T follicular helper cell (primary cell): ENCODE measurements around the gene GPC5.
"Not testable (repeated sequence)": the region's sequence is repeated elsewhere in the genome, so short reads cannot be mapped to it uniquely, and the experiment has no call there.

ENCODE experiments used
- DNase-seq: peaks from one replicate; pipeline ENCODE4 v3.0.0-alpha.2; 2020; ENCODE audit warnings: low read depth

The GPC5 gene

DNA sequence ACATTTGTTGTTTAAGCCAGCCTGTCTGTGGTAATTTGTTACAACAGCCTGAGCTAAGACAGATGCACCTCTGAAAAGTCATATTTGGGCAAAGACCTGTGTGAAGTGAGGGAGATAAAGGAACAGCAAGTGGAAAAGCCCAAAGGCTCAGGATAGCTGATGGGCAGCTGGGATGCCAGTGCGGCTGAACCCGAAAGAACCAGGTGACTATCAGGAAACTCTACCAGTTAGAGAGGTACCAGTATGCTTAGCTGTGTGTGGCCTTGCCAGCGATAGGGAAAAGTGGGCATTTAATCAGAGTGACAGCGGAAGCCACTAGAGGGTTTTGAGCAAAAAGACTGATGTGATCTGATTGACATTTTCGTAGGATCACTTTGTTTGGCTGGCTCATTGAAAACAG, 1063.4 kb downstream of the GPC5 start:
- no peak for DNase-seq

DNA sequence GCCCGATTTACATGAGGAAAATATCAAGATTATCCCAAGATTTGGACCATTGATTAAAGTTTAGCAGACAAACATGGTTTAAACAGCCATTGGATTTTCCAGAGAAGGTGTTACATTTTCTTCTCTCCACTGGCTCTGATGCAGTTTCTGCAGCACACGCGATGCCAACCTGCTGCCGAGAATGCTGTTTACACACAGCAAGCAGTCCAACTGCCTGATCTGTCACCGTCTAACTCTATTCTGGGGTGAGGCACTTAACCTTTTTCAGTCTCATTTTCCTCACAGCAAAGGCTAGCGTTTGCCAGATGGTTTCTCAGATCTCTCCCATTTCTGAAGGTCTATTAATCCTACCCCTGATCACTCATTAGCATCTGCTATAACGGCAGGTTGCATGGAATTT, 1064.7 kb downstream of the GPC5 start:
- DNase-seq, result no peak

DNA sequence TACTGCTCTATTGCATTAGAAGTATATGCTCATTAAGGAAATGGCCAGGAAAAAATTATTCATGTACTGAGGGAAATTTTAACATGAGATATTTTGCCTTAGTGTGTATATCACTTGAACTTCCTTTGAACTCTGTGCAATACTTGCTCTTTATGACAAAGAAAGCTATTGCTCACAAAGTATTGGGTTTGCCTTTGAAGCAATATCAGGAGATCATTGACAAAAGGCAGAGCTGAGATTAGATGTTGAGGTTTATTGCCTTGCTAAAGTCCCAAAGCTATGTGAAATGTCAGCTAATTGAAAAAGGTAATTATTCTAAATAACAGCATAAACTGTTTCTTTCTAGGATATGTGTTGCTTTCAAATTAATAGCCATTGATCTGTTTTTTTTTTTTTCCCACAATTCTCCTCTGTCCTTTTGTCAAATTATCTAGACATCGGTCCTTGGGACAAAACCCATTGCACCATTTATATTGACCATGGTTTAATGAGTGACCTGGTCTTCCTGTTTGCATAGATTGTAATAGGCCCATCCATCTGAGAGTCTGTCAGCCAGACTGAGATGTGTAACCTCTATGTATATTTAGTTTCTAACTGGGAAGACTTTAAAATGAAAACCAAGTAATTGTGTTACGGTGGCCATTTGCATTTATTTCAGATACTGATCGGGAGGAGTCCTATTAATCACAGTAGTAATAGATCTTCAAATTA, 1075.5 kb downstream of the GPC5 start:
- DNase-seq, result no peak

- DNase-seq, result no peak
Measured at GRCh38 chr13:92480387-92480786, 1082.0 kb downstream of the GPC5 start.

DNA sequence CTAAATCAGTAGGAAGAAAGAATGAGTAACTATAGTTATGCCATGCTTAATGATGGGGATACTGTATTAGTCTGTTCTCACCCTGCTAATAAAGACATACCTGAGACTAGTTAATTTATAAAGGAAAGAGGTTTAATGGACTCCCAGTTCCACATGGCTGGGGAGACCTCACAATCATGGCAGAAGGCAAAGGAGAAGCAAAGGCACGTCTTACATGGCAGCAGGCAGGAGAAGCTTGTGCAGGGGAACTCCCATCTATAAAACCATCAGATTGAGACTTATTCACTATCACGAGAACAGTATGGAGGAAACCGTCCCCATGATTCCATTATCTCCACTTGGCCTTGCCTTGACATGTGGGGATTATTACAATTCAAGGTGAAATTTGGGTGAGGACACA, 1084.4 kb downstream of the GPC5 start:
- DNase-seq, result not testable (repeated sequence)

GRCh38 chr13:92483894-92484293, 1085.5 kb downstream of the GPC5 start:
- DNase-seq, result no peak

- no peak for DNase-seq
Measured at GRCh38 chr13:92487238-92487637, 1088.8 kb downstream of the GPC5 start.

DNA sequence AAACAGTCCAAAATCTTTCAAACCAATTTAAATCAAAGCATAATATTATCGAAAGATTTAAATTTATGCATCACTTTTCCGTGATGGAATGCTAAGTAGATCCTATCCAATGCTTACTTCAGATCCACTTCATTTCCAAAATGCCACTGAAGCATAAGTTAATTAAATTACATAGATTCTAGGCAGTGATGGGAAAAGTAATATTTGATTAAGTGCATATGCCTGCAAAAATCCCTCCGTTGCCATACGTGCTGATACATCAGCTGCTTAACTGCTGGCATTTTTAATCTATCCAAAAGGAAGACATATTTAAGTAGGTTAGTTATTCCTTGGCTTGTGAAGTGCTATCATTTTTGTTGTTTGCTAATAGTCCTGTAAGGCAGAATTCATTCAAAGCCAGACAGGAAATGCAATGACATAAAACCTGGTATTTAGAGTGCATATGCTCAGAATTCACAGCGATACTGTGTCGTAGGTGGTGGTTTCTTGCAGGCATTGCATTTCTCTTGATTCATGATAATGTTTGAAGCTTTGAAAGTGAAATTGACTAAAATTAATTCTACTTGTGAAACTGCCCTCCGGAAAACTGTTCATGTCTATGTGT, 1089.9 kb downstream of the GPC5 start:
- no peak for DNase-seq

GRCh38 chr13:92491839-92492238, 1093.4 kb downstream of the GPC5 start:
- no peak for DNase-seq

- no peak for DNase-seq
Measured at GRCh38 chr13:92494915-92495314, 1096.5 kb downstream of the GPC5 start.

DNA sequence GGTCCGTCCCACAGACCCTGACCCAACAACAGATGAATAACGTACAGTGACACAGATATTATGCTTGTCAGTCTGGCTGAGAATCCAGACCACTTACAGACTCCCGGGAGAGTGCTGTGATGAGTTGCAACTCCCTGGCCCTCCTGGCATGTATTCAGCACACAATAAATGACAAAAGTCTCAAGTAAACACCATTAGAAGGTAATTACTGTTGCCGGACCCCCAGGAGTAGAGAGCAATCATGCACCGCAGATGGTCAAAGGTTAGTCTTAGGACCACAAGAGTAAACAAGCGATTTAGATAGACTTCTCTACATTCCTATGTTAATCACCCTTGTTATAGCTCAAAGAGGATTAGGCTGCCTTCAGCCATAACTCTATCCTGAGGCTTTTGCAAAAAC, 1101.8 kb downstream of the GPC5 start:
- DNase-seq, result no peak

GRCh38 chr13:92510416-92510815, 1112.0 kb downstream of the GPC5 start:
- DNase-seq, result no peak

GRCh38 chr13:92512852-92513251, 1114.4 kb downstream of the GPC5 start:
- no peak for DNase-seq

- no peak for DNase-seq
Measured at GRCh38 chr13:92513672-92514071, 1115.3 kb downstream of the GPC5 start.

- no peak for DNase-seq
Measured at GRCh38 chr13:92514420-92515125, 1116.2 kb downstream of the GPC5 start.

DNA sequence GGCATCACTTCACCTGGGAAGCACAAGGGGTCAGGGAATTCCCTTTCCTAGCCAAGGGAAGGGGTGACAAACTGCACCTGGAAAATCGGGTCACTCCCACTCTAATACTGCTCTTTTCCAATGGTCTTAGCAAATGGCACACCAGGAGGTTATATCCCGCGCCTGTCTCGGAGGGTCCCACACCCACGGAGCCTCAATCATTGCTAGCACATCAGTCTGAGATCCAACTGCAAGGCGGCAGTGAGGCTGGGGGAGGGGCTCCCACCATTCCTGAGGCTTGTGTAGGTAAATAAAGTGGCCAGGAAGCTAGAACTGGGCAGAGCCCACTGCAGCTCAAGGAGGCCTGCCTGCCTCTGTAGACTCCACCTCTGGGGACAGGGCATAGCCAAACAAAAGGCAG, 1118.5 kb downstream of the GPC5 start:
- not testable (repeated sequence) for DNase-seq

GRCh38 chr13:92518622-92519021, 1120.2 kb downstream of the GPC5 start:
- DNase-seq, result not testable (repeated sequence)

GRCh38 chr13:92530364-92530763, 1131.9 kb downstream of the GPC5 start:
- no peak for DNase-seq

GRCh38 chr13:92535222-92536006, 1137.0 kb downstream of the GPC5 start:
- no peak for DNase-seq

DNA sequence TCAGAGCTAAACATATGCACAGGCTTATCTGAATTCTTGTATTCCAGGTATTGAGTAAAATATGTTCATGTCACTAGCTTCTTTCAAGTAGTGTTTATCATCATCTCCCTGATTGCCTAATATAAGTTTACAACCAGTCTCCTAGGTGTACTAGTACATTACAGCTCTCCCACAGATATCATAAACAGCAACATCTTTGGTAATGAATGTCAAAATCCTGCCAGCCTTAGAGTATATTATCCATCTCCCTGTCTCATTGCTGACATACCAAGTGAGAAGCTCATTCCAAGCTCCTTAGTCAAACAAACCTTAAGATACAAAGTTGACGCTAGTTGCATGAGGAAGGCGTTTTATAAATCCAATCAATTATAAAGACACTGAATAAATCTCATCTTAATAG, 1139.0 kb downstream of the GPC5 start:
- DNase-seq, result no peak

DNA sequence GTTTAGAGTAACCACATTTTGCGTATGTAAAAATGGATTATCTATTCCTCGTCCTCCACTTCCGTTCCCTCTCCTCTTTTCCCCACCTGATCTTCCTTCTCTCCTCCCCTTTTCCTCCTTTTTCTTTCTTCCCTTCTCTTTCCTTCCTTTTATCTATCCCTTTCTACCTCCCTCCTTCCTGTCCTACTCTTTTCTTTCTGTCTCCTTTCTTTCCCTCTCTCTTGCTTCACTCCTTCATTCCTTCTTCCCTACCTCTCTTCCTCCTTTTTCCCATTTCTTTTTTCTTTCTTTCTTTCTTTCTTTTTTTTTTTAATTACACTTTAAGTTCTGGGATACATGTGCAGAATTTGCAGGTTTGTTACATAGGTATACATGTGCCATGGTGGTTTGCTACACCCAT, 1139.7 kb downstream of the GPC5 start:
- no peak for DNase-seq

DNA sequence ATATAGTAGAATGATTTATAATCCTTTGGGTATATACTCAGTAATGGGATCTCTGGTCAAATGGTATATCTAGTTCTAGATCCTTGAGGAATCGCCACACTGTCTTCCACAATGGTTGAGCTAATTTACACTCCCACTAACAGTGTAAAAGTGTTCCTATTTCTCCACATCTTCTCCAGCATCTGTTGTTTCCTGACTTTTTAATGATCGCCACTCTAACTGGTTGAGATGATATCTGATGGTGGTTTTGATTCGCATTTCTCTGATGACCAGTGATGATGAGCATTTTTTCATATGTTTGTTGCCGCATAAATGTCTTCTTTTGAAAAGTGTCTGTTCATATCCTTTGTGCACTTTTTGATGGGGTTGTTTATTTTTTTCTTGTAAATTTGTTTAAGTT, 1140.7 kb downstream of the GPC5 start:
- DNase-seq, result not testable (repeated sequence)
